HUES6 (cell line): Measurements from ENCODE around the gene HERC2.
"Not testable (repeated sequence)": the region's sequence is repeated elsewhere in the genome, so short reads cannot be mapped to it uniquely, and the experiment has no call there.

ENCODE experiments used
- H3K27ac ChIP-seq: 2 replicates; pipeline ENCODE4 v1.7.0; 2013; ENCODE audit warnings: low read depth, mild to moderate bottlenecking, low read length, inconsistent platforms
- H3K27me3 ChIP-seq: 2 replicates; pipeline ENCODE4 v1.6.1; 2013; ENCODE audit warnings: low read length; ENCODE audit not compliant: control insufficient read depth, insufficient read depth
- H3K36me3 ChIP-seq: 2 replicates; pipeline ENCODE4 v1.6.1; 2013; ENCODE audit warnings: low read length; ENCODE audit not compliant: control insufficient read depth, insufficient read depth
- H3K4me1 ChIP-seq: 2 replicates; pipeline ENCODE4 v1.6.1; 2013; ENCODE audit warnings: low read length; ENCODE audit not compliant: control insufficient read depth, insufficient read depth
- H3K4me3 ChIP-seq: 2 replicates; pipeline ENCODE4 v1.5.1; 2013; ENCODE audit warnings: low read depth, low read length
- H3K9ac ChIP-seq: one replicate; pipeline ENCODE4 v1.6.1; 2013; ENCODE audit warnings: mild to moderate bottlenecking, low read length
- H3K9me3 ChIP-seq: 2 replicates; pipeline ENCODE4 v1.6.1; 2013; ENCODE audit warnings: low read depth, low read length; ENCODE audit not compliant: control insufficient read depth, insufficient read depth

Gene HERC2

DNA sequence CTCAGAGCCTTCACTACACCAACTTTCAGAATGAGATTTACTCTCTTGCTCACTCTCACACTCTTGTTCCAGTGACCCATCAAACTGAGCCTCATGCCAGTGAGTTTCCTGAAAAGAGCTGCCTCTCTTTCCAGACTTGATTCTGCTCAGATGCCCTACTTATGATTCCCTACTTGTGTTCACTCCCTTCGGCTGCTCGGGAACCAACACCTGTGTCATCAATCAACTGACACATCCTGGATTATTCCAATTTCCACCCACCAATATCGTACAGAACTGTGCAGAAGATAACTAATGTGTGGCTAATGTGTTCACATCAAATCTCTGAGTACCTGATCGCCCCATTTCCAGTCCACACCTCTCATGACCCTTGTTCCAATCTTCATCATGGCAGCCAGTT is 100.3 kb downstream of the HERC2 start:
- H3K9me3 ChIP-seq, H3K27ac ChIP-seq, H3K9ac ChIP-seq, H3K4me1 ChIP-seq, H3K27me3 ChIP-seq, H3K4me3 ChIP-seq: not testable (repeated sequence)
- H3K36me3 ChIP-seq: peaks cover 40% of the 10 kb centered on the region

GRCh38 chr15:28219116-28219515 is 102.9 kb downstream of the HERC2 start:
- H3K27ac ChIP-seq: no peak overlapping the region
- peaks cover 48% of the 10 kb centered on the region for H3K36me3 ChIP-seq
- H3K4me1 ChIP-seq: no peaks in the 10 kb centered on the region
- H3K9ac ChIP-seq: no peak overlapping the region
- H3K27me3 ChIP-seq: no peaks in the 10 kb centered on the region
- no peaks in the 10 kb centered on the region for H3K9me3 ChIP-seq
- H3K4me3 ChIP-seq: no peak overlapping the region

GRCh38 chr15:28216946-28217546 is 104.9 kb downstream of the HERC2 start:
- H3K27ac ChIP-seq, H3K27me3 ChIP-seq, H3K9me3 ChIP-seq, H3K4me1 ChIP-seq, H3K4me3 ChIP-seq, H3K9ac ChIP-seq: not testable (repeated sequence)
- peaks cover 53% of the 10 kb centered on the region for H3K36me3 ChIP-seq

DNA sequence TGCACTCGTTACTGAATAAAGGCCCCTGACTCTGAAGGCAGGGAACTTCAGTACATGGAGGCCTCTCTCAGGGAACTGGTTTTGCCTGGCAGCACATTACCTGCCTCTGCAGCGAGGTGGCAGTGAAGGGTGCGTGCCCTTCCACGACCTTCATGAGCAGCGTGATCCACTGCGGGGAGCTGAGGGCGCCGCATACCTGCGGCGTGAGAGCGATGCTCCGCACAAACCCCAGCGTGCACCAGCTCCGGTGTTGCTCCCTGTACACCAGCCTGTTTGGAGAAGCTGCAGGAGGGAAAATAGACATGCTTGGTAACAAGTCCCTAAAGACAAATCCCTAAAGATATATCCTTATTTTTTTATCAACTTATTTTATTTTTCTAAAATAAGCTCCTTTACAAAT is 106.5 kb downstream of the HERC2 start:
- peaks cover 55% of the 10 kb centered on the region for H3K36me3 ChIP-seq
- not testable (repeated sequence) for H3K27me3 ChIP-seq, H3K27ac ChIP-seq, H3K4me1 ChIP-seq, H3K9me3 ChIP-seq, H3K9ac ChIP-seq, H3K4me3 ChIP-seq

GRCh38 chr15:28214006-28214790 is 107.8 kb downstream of the HERC2 start:
- H3K9me3 ChIP-seq, H3K27me3 ChIP-seq, H3K4me3 ChIP-seq, H3K4me1 ChIP-seq, H3K27ac ChIP-seq, H3K9ac ChIP-seq: not testable (repeated sequence)
- peaks cover 48% of the 10 kb centered on the region for H3K36me3 ChIP-seq

DNA sequence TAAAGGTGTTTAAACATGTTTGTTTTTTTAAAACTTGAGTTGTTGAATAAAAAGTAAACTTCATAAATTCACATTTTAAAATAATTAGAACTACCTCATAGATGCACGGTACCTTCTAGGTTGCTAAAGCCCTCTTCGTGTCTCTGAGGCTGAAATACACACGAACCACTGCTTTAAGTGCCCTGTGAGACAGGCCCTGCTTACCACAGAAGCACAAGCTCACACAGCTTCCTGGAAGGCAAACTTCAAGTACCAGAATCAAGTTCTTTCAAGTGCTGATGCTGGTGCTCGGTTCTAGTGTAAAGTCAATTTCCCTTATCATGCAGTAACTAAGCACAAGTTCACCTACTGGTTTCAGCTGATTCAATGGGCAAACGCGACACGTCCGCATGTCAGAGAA is 108.6 kb downstream of the HERC2 start:
- H3K9ac ChIP-seq, H3K9me3 ChIP-seq, H3K4me1 ChIP-seq, H3K27ac ChIP-seq, H3K4me3 ChIP-seq, H3K27me3 ChIP-seq: not testable (repeated sequence)
- H3K36me3 ChIP-seq: peaks cover 45% of the 10 kb centered on the region

- H3K27me3 ChIP-seq: no peaks in the 10 kb centered on the region
- peaks cover 22% of the 10 kb centered on the region for H3K36me3 ChIP-seq
- H3K4me1 ChIP-seq: no peaks in the 10 kb centered on the region
- H3K9me3 ChIP-seq: no peaks in the 10 kb centered on the region
- H3K9ac ChIP-seq: no peak overlapping the region
- H3K27ac ChIP-seq: no peak overlapping the region
- H3K4me3 ChIP-seq: no peak overlapping the region
These were observed 113.4 kb downstream of the HERC2 start for GRCh38 chr15:28208583-28208982.

- H3K9me3 ChIP-seq, H3K27ac ChIP-seq, H3K4me3 ChIP-seq, H3K27me3 ChIP-seq, H3K9ac ChIP-seq, H3K4me1 ChIP-seq: not testable (repeated sequence)
- H3K36me3 ChIP-seq: peaks cover 21% of the 10 kb centered on the region
These were observed 116.3 kb downstream of the HERC2 start for GRCh38 chr15:28205640-28206039.

- H3K27ac ChIP-seq, H3K27me3 ChIP-seq, H3K9ac ChIP-seq, H3K9me3 ChIP-seq, H3K4me3 ChIP-seq, H3K4me1 ChIP-seq: not testable (repeated sequence)
- peaks cover 22% of the 10 kb centered on the region for H3K36me3 ChIP-seq
These were observed 118.7 kb downstream of the HERC2 start for GRCh38 chr15:28203055-28203828.

DNA sequence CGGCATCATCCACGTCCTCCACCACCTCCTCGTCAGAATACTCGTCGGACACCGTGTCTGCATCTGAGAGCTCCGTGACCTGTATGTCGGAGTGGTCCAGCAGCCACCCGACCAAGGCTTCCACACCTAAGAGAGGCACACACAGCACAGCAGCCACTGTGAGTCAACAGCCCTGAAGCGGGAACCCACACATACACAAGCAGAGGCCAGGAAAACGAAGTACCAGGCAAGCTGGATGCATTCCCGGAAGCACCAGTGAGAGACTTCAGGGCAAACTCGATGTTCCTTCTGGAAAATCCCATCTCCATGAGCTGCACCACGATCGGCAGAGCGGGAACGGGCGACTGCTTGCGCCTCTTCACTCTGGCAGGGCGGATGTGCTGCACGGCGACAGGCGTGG is 119.9 kb downstream of the HERC2 start:
- H3K27ac ChIP-seq, H3K9ac ChIP-seq, H3K27me3 ChIP-seq, H3K9me3 ChIP-seq, H3K4me1 ChIP-seq, H3K4me3 ChIP-seq: not testable (repeated sequence)
- peaks cover 31% of the 10 kb centered on the region for H3K36me3 ChIP-seq

DNA sequence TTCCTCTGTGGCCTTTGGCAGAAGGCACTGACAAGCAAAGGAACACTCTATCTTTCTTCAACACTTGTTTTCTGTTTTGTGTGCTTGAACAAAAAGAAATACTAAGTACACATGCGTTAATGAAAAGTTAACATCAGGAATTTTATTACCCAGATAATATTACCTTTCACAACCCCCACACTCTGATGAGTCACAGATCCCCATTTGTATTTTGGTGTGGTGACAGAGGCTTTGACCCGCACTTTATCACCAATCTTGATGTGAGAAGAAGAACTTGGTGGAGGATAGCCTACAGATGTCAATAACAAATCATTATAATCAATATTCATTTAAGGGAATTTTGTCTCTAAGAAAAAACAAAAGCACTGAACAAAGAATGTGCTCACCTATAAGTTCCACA is 123.8 kb downstream of the HERC2 start:
- H3K27ac ChIP-seq: not testable (repeated sequence)

More for the DNA sequence above, 123.8 kb downstream of the HERC2 start:
- not testable (repeated sequence) for H3K9ac ChIP-seq, H3K9me3 ChIP-seq, H3K27me3 ChIP-seq, H3K4me1 ChIP-seq, H3K4me3 ChIP-seq
- peaks cover 38% of the 10 kb centered on the region for H3K36me3 ChIP-seq
